RWPE1 (cell line): ENCODE measurements around the gene VGLL4.

Experiments
- CTCF ChIA-PET: fragments of 350-600 bp; sonication (Branson Sonifier 250); formaldehyde crosslinking; extraction: SDS; loops from one replicate; lab custom pipeline; 2021; lab: Yijun Ruan, JAX
- POLR2A ChIA-PET: fragments of 400-600 bp; formaldehyde crosslinking; extraction: SDS; loops from one replicate; lab custom pipeline; 2020; ENCODE audit warnings: antibody characterized with exemption; ENCODE audit not compliant: low non-redundant PET; lab: Yijun Ruan, JAX
- DNase-seq: peaks from one replicate; pipeline ENCODE4 v3.0.0; 2012; ENCODE audit warnings: low spot score
- H3K27ac ChIP-seq: fragments of 450-650 bp; 2 replicates; pipeline ENCODE4 v1.5.1; 2017
- TF ChIP-seq, protein P1 (sequence below): fragments of 450-650 bp; conservative IDR thresholded peaks from 2 replicates; pipeline ENCODE4 v1.5.1; 2017; ENCODE audit warnings: low read depth, mild to moderate bottlenecking

VGLL4 gene

DNA sequence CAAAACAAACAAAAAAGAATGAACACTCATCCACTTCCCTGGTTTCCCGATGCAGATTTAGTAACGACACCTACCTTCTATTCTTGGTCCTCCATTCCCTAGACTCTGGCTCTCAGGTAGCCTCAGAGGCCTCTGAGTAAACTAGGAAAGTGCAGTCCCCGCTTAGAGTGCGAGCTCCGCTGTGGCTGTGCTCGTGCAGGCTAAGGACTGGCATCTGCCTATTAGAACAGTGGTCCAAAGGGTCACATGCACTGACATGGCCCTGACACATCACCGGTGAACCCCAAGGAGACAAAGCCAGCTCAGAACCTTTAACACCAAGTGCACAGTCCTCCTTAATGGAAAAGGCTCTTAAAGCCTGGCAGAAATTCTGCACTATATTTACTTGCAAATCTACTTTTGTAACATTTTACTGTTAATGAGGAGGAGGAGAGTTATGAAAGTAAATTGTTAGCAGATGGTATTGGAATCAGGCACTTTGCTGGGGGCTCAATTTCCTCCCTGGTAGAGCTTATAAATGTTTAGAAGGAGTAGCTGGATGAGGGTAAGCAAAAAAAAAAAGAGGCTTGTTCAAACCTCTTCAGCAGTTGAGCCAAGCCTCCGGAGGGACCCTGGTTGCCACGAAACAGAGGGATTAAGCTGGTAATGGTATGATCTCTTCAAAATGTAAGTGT lies 31.1 kb downstream of the VGLL4 start:
- CTCF ChIA-PET = interaction anchor here (0.5 to 0.7 kb wide), 2 partner anchors 10 to 598 kb away, joined by 3 to 5 read pairs; no protein-coding TSS in a partner anchor
- TF ChIP-seq, protein P1, sequence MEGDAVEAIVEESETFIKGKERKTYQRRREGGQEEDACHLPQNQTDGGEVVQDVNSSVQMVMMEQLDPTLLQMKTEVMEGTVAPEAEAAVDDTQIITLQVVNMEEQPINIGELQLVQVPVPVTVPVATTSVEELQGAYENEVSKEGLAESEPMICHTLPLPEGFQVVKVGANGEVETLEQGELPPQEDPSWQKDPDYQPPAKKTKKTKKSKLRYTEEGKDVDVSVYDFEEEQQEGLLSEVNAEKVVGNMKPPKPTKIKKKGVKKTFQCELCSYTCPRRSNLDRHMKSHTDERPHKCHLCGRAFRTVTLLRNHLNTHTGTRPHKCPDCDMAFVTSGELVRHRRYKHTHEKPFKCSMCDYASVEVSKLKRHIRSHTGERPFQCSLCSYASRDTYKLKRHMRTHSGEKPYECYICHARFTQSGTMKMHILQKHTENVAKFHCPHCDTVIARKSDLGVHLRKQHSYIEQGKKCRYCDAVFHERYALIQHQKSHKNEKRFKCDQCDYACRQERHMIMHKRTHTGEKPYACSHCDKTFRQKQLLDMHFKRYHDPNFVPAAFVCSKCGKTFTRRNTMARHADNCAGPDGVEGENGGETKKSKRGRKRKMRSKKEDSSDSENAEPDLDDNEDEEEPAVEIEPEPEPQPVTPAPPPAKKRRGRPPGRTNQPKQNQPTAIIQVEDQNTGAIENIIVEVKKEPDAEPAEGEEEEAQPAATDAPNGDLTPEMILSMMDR = no peak
- POLR2A ChIA-PET = no interaction called here
- DNase-seq = no peak
- no peak overlapping the region for H3K27ac ChIP-seq

DNA sequence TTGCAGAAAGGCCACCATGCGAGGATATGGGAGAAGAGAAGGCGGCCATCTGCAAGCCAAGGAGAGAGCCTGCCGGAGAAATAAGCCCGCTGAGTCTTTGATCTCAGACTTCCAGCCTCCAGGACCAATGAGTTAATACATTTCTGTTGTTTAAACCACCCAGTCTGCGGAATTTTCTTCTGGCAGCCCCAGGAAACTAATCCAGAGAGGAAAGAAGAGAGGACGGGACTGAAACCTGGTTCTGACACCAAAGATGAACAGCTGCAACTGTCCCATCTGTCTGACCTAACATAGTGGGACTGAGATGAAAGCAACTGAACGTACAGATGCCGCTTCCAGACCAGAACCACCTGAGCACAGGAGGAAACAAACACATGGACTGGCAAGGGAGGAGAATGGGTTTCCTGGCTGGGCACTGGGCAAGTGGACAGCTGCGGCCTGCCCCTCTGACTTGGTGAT lies 32.3 kb downstream of the VGLL4 start:
- TF ChIP-seq, protein P1 = no peak
- ChIA-PET POLR2A (no interaction called here), CTCF (interaction anchor here (0.6 kb wide), 1 partner anchor 11 kb away, joined by 3 read pairs; no protein-coding TSS in a partner anchor)
- DNase-seq = no peak
- H3K27ac ChIP-seq = peak overlapping the region; percentile 18; the same call in 1 of the 2 replicates

DNA sequence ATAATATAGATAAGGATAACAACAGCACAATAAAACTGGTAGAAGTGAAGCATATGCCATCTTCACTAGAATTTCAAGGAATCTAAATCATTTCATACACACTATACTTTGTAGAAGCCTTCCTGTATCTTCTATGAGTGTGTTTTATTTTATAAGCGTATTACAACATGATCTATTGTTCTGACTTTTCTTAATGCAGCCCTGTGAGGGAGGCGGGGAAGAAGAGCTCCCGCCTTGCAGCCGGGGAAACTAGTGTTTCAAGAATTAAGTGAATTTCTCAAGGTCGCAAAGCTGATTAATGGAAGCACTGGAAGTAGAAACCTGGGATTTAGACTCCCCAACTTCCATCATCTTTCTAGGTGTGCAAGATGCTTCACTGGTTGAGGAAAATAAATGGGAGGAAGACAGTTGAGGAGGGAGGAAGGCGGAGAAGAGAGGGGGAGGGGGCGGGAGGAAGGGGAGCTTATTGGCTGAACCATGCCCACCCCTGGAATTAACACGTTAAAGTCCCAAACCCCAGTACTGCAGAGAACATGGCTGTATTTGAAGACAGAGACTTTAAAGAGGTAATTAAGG lies 32.9 kb downstream of the VGLL4 start:
- CTCF ChIA-PET = interaction anchor here (0.6 kb wide), 1 partner anchor 12 kb away, joined by 3 read pairs; no protein-coding TSS in a partner anchor
- POLR2A ChIA-PET = no interaction called here
- DNase-seq = no peak
- peak overlapping the region; percentile 63; the same call in 1 of the 2 replicates for H3K27ac ChIP-seq
- TF ChIP-seq, protein P1 = no peak

DNA sequence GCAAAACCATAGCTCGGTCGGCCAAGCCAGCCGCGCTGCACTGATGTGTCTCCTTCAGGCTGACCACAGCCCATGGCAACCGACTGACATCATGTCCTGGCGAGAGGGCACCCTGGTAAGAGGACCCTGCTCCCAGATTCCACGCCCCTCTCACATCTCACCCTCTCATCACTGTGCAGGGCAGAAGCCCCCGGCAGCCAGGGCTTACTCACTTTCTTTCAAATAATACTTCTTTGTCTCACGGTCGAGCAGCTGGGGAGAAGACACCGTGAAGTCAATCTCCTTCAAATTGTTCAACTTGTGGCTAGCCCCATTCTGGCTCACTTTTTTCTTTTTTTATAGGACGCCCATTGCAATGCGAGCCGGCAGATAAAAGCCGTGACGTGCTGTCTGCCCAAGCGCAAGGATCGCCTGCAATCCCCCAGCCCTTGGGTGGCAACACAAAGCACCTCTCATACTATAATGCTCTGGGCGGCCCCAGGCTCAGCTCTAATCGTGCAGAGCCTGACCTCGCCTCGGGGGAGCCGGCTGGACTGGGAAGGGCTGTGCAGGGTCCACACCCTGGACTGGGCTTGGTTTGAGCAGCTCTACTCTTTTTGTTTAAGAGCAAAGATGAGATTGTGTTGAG lies 33.6 kb downstream of the VGLL4 start:
- CTCF ChIA-PET = no interaction called here
- no peak for DNase-seq
- TF ChIP-seq, protein P1 = no peak
- POLR2A ChIA-PET = no interaction called here
- H3K27ac ChIP-seq = peak overlapping the region; percentile 63

DNA sequence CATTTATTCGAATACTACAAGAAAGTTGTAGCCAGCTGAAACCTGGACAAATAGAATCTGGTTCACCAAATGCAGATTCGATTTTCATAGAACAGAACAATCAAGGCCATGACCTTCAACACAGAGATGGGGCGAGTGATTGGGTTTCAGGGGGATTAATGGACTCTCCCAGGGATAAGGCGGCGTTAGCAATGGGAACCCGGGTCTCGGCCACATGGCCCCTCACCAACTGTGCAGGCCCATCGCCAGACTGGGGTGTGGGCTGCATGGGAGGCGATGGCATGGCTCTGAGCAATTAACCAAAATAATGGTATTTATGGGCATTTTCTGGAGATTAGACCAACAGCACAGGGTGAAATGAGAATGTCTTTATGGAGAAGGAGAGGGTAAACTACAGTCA lies 34.2 kb downstream of the VGLL4 start:
- CTCF ChIA-PET = no interaction called here
- H3K27ac ChIP-seq = peak overlapping the region; percentile 63
- POLR2A ChIA-PET = no interaction called here
- TF ChIP-seq, protein P1 = no peak
- DNase-seq = no peak

DNA sequence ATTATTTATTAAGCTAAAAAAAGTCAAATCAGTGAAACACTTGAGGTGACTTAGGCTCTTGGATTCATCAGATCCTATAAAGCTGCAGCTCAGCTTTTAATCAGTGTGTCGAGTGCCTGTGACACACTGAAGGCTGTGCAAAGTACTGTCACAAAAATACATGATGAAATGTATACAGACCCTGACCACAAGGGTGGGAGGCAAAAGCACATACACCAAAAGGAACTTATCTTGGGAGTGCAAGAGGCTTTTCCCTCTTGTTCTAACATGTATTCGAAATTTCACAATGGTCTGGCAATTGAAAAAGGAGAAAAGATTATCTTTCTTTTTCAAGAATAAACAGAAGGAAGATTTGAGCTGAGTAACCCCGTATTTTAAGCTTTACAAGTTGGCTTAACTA lies 35.9 kb downstream of the VGLL4 start:
- no peak for DNase-seq
- H3K27ac ChIP-seq = no peak overlapping the region
- TF ChIP-seq, protein P1 = no peak
- ChIA-PET POLR2A (no interaction called here), CTCF (no interaction called here)
